ENCODE data around the gene TREM1.

The TREM1 gene

DNA sequence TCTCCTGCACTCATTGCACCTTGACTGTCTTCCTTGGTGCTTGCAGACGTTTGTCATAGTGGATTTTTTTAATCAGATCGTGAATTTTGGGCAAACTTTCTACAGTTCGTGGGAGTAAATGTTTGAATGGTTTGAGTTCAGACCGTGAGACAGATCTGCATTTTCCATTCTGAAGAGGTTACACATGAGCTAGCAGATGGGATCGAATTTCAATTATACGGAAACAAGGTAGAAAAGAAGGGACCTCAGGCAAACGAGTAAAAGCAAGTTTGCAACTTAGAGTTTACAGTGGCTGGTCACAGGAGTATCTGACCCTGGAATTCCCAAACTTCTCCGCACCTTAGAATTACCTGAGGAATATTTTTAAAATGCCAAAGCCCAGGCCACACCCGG is 31.8 kb upstream of the TREM1 start:
- no peak for DNase-seq (ENCODE audit: low spot score)
- H2BK120ac ChIP-seq (ENCODE audit: low read depth, low read length): no peak overlapping the region
- H2BK15ac ChIP-seq (ENCODE audit: low read length): no peak overlapping the region
- H3K18ac ChIP-seq (ENCODE audit: low read length): no peak overlapping the region
- H3K4me3 ChIP-seq (ENCODE audit: low read length in 2 of 2): no peak overlapping the region
- no peaks in the 10 kb centered on the region for H3K36me3 ChIP-seq (replicated peaks in 1 of 2; ENCODE audit: control insufficient read depth in 2 of 2, insufficient read depth in 2 of 2, low read length in 2 of 2)
- no peak overlapping the region for H3K23ac ChIP-seq (ENCODE audit: low read depth, low read length, poor library complexity)
- H2AK5ac ChIP-seq (ENCODE audit: low read depth, low read length): no peak overlapping the region
- no peak overlapping the region for H2BK5ac ChIP-seq (ENCODE audit: low read length)
- H4K91ac ChIP-seq (ENCODE audit: low read depth, low read length, poor library complexity): no peak overlapping the region
- no peak overlapping the region for H3K9ac ChIP-seq (ENCODE audit: low read depth, low read length, poor library complexity)
- H3K27me3 ChIP-seq (ENCODE audit: control insufficient read depth in 3 of 3, insufficient read depth in 3 of 3, low read depth in 1 of 3, low read length in 3 of 3): peaks cover 0 to 26% (median 5%) of the 10 kb centered on the region in 3 experiments
- H3K4me2 ChIP-seq (ENCODE audit: insufficient read depth, low read length, poor library complexity, severe bottlenecking): peak overlapping the region; percentile 69
- no peak overlapping the region for H3K14ac ChIP-seq (ENCODE audit: low read length)
- H4K8ac ChIP-seq (ENCODE audit: low read depth, low read length): no peak overlapping the region
- no CpG with 5 or more reads among the region's 9 CpGs for WGBS, 2 donors (ENCODE audit: extremely low coverage in 2 of 2, insufficient read length in 2 of 2, insufficient replicate concordance in 1 of 2)
- H2AFZ ChIP-seq (ENCODE audit: low read length): peak overlapping the region; percentile 85
- no peak overlapping the region for H3K27ac ChIP-seq (replicated peaks; ENCODE audit: low read length)
- H3K79me1 ChIP-seq (ENCODE audit: low read depth, low read length): no peaks in the 10 kb centered on the region
- peaks cover 0 to 4% of the 10 kb centered on the region in 2 donors for H3K4me1 ChIP-seq (ENCODE audit: control insufficient read depth in 2 of 2, insufficient read depth in 1 of 2, low read depth in 1 of 2, low read length in 2 of 2)
- no peak overlapping the region for H2BK12ac ChIP-seq (ENCODE audit: low read length)
- no peak overlapping the region for H3K4ac ChIP-seq (ENCODE audit: low read length)
- no peaks in the 10 kb centered on the region for H3K9me3 ChIP-seq (replicated peaks in 1 of 2; ENCODE audit: control insufficient read depth in 2 of 2, insufficient read depth in 1 of 2, low read depth in 1 of 2, low read length in 2 of 2)

DNA sequence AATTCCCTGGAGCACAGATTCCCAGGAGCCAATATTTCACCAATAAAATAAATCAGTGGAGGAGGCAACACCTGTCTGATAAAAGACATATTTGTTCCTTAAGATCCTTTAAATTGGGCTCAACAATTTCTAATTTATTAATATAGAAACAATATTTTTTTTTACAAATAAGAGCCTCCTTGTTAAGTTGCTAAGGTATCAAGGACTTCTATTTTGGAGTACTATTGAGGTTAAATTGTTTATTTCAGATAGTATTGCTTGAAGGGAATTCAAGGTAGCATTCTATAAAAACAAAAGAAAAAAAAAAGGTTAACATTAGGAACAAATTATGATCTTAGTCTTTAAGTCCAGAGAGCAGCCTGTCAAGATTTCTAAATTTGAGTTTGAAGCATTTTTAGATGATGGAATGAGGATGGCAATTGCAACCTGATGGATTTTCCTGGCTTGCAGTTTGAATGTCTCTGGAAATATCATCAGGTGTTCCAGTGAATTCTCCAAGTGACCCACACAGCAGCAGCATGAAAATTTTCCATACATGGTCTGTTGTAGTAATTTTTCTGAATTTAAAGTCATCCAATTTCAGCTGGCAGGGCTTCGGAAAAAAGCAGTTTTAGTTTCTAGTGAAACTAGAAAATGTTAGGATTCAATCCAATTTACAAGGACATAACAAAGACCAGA is 29.6 kb upstream of the TREM1 start:
- Histone ChIP-seq H4K8ac (ENCODE audit: low read depth, low read length) (no peak overlapping the region), H4K91ac (ENCODE audit: low read depth, low read length, poor library complexity) (no peak overlapping the region), H3K4ac (ENCODE audit: low read length) (no peak overlapping the region), H2AK5ac (ENCODE audit: low read depth, low read length) (no peak overlapping the region), H3K79me1 (ENCODE audit: low read depth, low read length) (no peaks in the 10 kb centered on the region), H3K27me3 (ENCODE audit: control insufficient read depth in 3 of 3, insufficient read depth in 3 of 3, low read depth in 1 of 3, low read length in 3 of 3) (peaks cover 0 to 26% (median 5%) of the 10 kb centered on the region in 3 experiments), H2AFZ (ENCODE audit: low read length) (no peak overlapping the region), H3K4me1 (ENCODE audit: control insufficient read depth in 2 of 2, insufficient read depth in 1 of 2, low read depth in 1 of 2, low read length in 2 of 2) (peaks cover 0 to 4% of the 10 kb centered on the region in 2 donors), H3K4me2 (ENCODE audit: insufficient read depth, low read length, poor library complexity, severe bottlenecking) (no peak overlapping the region), H2BK120ac (ENCODE audit: low read depth, low read length) (no peak overlapping the region), H2BK15ac (ENCODE audit: low read length) (no peak overlapping the region), H3K36me3 (replicated peaks in 1 of 2; ENCODE audit: control insufficient read depth in 2 of 2, insufficient read depth in 2 of 2, low read length in 2 of 2) (no peaks in the 10 kb centered on the region), H3K14ac (ENCODE audit: low read length) (no peak overlapping the region), H3K4me3 (ENCODE audit: low read length in 2 of 2) (no peak overlapping the region), H3K9ac (ENCODE audit: low read depth, low read length, poor library complexity) (no peak overlapping the region), H2BK12ac (ENCODE audit: low read length) (no peak overlapping the region), H3K23ac (ENCODE audit: low read depth, low read length, poor library complexity) (no peak overlapping the region), H3K18ac (ENCODE audit: low read length) (no peak overlapping the region), H3K9me3 (replicated peaks in 1 of 2; ENCODE audit: control insufficient read depth in 2 of 2, insufficient read depth in 1 of 2, low read depth in 1 of 2, low read length in 2 of 2) (no peaks in the 10 kb centered on the region), H2BK5ac (ENCODE audit: low read length) (no peak overlapping the region), H3K27ac (replicated peaks; ENCODE audit: low read length) (no peak overlapping the region)
- no CpG with 5 or more reads among the region's 1 CpG for WGBS, 2 donors (ENCODE audit: extremely low coverage in 2 of 2, insufficient read length in 2 of 2, insufficient replicate concordance in 1 of 2)
- DNase-seq (ENCODE audit: low spot score): no peak

DNA sequence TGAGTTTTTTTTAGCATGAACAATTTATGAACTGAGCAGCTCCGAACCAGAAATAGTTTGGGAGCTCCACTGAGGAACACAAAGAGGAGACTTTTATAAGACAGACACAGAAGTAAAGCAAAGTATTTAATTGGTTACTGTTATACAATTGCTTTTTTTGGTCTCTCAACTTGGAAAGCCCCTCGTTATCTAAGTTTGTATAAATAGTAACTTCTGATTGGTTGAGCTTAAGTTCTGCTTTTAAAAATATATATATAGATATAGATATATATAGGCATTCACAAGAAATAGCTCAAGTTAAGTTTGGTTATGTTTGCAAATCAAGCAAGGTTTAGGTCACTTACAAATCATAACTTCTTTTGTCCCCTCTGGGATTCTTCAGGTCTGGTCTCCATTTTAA is 28.7 kb upstream of the TREM1 start:
- Histone ChIP-seq H3K9ac (ENCODE audit: low read depth, low read length, poor library complexity) (no peak overlapping the region), H3K27me3 (ENCODE audit: control insufficient read depth in 3 of 3, insufficient read depth in 3 of 3, low read depth in 1 of 3, low read length in 3 of 3) (peaks cover 0 to 26% (median 5%) of the 10 kb centered on the region in 3 experiments), H3K79me1 (ENCODE audit: low read depth, low read length) (no peaks in the 10 kb centered on the region), H3K4me1 (ENCODE audit: control insufficient read depth in 2 of 2, insufficient read depth in 1 of 2, low read depth in 1 of 2, low read length in 2 of 2) (peaks cover 0 to 4% of the 10 kb centered on the region in 2 donors), H2BK120ac (ENCODE audit: low read depth, low read length) (no peak overlapping the region), H2AFZ (ENCODE audit: low read length) (no peak overlapping the region), H2AK5ac (ENCODE audit: low read depth, low read length) (no peak overlapping the region), H2BK15ac (ENCODE audit: low read length) (no peak overlapping the region), H3K27ac (replicated peaks; ENCODE audit: low read length) (no peak overlapping the region), H3K18ac (ENCODE audit: low read length) (no peak overlapping the region), H3K4me3 (ENCODE audit: low read length in 2 of 2) (no peak overlapping the region), H3K4ac (ENCODE audit: low read length) (no peak overlapping the region), H3K4me2 (ENCODE audit: insufficient read depth, low read length, poor library complexity, severe bottlenecking) (no peak overlapping the region), H3K23ac (ENCODE audit: low read depth, low read length, poor library complexity) (no peak overlapping the region), H3K14ac (ENCODE audit: low read length) (no peak overlapping the region), H3K36me3 (replicated peaks in 1 of 2; ENCODE audit: control insufficient read depth in 2 of 2, insufficient read depth in 2 of 2, low read length in 2 of 2) (no peaks in the 10 kb centered on the region), H4K8ac (ENCODE audit: low read depth, low read length) (no peak overlapping the region), H2BK12ac (ENCODE audit: low read length) (no peak overlapping the region), H2BK5ac (ENCODE audit: low read length) (no peak overlapping the region), H4K91ac (ENCODE audit: low read depth, low read length, poor library complexity) (no peak overlapping the region), H3K9me3 (replicated peaks in 1 of 2; ENCODE audit: control insufficient read depth in 2 of 2, insufficient read depth in 1 of 2, low read depth in 1 of 2, low read length in 2 of 2) (no peaks in the 10 kb centered on the region)
- no CpG with 5 or more reads among the region's 2 CpGs for WGBS, 2 donors (ENCODE audit: extremely low coverage in 2 of 2, insufficient read length in 2 of 2, insufficient replicate concordance in 1 of 2)
- DNase-seq (ENCODE audit: low spot score): no peak

DNA sequence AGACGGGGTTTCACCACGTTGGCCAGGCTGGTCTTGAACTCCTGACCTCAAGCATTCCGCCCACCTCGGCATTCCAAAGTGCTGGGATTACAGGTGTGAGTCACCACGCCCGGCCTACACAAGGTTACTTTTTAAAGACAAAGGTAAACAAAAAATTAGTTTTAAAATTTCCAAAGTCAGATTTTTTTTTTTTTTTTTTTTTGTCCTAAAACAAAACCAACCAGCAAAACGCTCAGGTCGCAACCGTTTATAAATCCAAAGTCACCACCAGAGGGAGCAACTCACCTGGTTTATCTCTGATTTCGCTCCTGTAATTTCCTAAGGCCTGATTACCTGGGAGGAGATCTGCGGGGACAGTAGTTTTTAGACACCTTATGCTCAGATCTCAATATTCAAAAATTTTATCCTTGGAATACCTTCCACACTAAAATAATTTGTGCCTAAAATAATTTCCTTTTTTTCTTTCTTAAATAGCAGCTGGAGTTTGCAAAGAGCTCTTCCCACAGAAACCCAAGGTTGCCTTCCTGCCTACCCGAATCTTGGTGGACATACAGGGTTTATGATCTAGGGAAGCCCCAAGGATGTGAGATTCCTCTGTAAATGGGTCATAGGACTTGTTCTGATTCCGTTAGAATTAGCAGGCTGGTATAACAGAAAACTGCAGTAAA is 19.8 kb upstream of the TREM1 start:
- no peak overlapping the region for H2AFZ ChIP-seq (ENCODE audit: low read length)
- no peak overlapping the region for H3K23ac ChIP-seq (ENCODE audit: low read depth, low read length, poor library complexity)
- no peak overlapping the region for H3K18ac ChIP-seq (ENCODE audit: low read length)
- peaks cover 0 to 7% (median 0%) of the 10 kb centered on the region in 3 experiments for H3K27me3 ChIP-seq (ENCODE audit: control insufficient read depth in 3 of 3, insufficient read depth in 3 of 3, low read depth in 1 of 3, low read length in 3 of 3)
- no peaks in the 10 kb centered on the region for H3K4me1 ChIP-seq (ENCODE audit: control insufficient read depth in 2 of 2, insufficient read depth in 1 of 2, low read depth in 1 of 2, low read length in 2 of 2)
- H2BK12ac ChIP-seq (ENCODE audit: low read length): no peak overlapping the region
- H3K4me3 ChIP-seq (ENCODE audit: low read length in 2 of 2): no peak overlapping the region
- no peak overlapping the region for H3K27ac ChIP-seq (replicated peaks; ENCODE audit: low read length)
- H2AK5ac ChIP-seq (ENCODE audit: low read depth, low read length): no peak overlapping the region
- H3K36me3 ChIP-seq (replicated peaks in 1 of 2; ENCODE audit: control insufficient read depth in 2 of 2, insufficient read depth in 2 of 2, low read length in 2 of 2): no peaks in the 10 kb centered on the region
- no peaks in the 10 kb centered on the region for H3K79me1 ChIP-seq (ENCODE audit: low read depth, low read length)
- no peaks in the 10 kb centered on the region for H3K9me3 ChIP-seq (replicated peaks in 1 of 2; ENCODE audit: control insufficient read depth in 2 of 2, insufficient read depth in 1 of 2, low read depth in 1 of 2, low read length in 2 of 2)
- no peak overlapping the region for H2BK5ac ChIP-seq (ENCODE audit: low read length)
- H3K14ac ChIP-seq (ENCODE audit: low read length): no peak overlapping the region
- H4K91ac ChIP-seq (ENCODE audit: low read depth, low read length, poor library complexity): no peak overlapping the region
- no peak overlapping the region for H3K9ac ChIP-seq (ENCODE audit: low read depth, low read length, poor library complexity)
- no peak overlapping the region for H4K8ac ChIP-seq (ENCODE audit: low read depth, low read length)
- H3K4ac ChIP-seq (ENCODE audit: low read length): no peak overlapping the region
- no peak overlapping the region for H2BK120ac ChIP-seq (ENCODE audit: low read depth, low read length)
- H2BK15ac ChIP-seq (ENCODE audit: low read length): no peak overlapping the region
- WGBS, 2 donors (ENCODE audit: extremely low coverage in 2 of 2, insufficient read length in 2 of 2, insufficient replicate concordance in 1 of 2): no CpG with 5 or more reads among the region's 13 CpGs
- peak; percentile 45 for DNase-seq (ENCODE audit: low spot score)
- no peak overlapping the region for H3K4me2 ChIP-seq (ENCODE audit: insufficient read depth, low read length, poor library complexity, severe bottlenecking)
